Measurements from ENCODE around the gene GALNT14. TPM values are rescaled to one million over a fixed set of nuclear protein-coding genes. Genes with fewer than 3 reads are reported as not detected.
A peak's percentile ranks its signal among the peaks of the same experiment; 100 is the strongest.

The GALNT14 gene
- polyA plus RNA-seq, 1 experiment, result 3.5 TPM

GRCh38 chr2:31141443-31142085 is 3.3 kb upstream of the GALNT14 start:
- Histone ChIP-seq H3K27me3 (ENCODE audit: control insufficient read depth, insufficient read depth, low read length) (peaks cover 6% of the 10 kb centered on the region), H3K4me3 (ENCODE audit: low read depth, low read length) (no peak overlapping the region), H3K36me3 (ENCODE audit: control insufficient read depth, insufficient read depth, low read length) (no peaks in the 10 kb centered on the region)
- CTCF ChIA-PET, result interaction anchor here (1.0 to 2.6 kb wide), 3 partner anchors 10 to 430 kb away, joined by 3 to 7 read pairs (median 7); no protein-coding TSS in a partner anchor
- no peak for TF ChIP-seq CTCF (IDR thresholded peaks at IDR 0.05; ENCODE audit: insufficient read depth, low read depth, low read length)
- no peak for DNase-seq (ENCODE audit: low read depth)
- POLR2A ChIA-PET, result no interaction called here

DNA sequence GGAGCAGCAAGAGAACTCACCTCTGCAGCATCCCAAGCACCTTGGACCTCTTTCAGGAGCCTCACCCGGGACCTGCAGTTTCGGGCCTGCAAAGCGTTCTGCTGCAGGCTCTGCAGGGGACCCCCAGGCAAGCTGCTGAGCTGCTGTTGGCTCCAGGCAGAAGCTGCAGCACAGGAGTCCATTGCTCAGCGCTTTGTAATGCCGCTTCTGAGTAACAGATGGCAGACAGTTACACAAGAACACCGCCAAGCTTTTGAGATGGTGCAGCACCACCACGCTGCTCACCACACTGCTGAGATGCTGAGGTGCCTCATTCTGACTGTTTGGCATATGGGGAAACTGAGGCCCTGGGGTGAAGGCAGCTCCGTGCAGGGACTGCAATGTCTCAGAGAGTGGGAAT is 1.9 kb upstream of the GALNT14 start:
- DNase-seq (ENCODE audit: low read depth), result no peak
- CTCF ChIA-PET, result interaction anchor here (0.9 to 2.6 kb wide), 4 partner anchors 11 to 30 kb away, joined by 3 to 7 read pairs (median 6); no protein-coding TSS in a partner anchor
- POLR2A ChIA-PET, result no interaction called here

GRCh38 chr2:31139671-31140070 is 1.4 kb upstream of the GALNT14 start:
- H3K27me3 ChIP-seq (ENCODE audit: control insufficient read depth, insufficient read depth, low read length), result peaks cover 8% of the 10 kb centered on the region
- ChIA-PET CTCF (interaction anchor here (1.3 to 2.6 kb wide), 4 partner anchors 11 to 30 kb away, joined by 4 to 8 read pairs (median 6); no protein-coding TSS in a partner anchor), POLR2A (no interaction called here)
- no peak for DNase-seq (ENCODE audit: low read depth)
- no peaks in the 10 kb centered on the region for H3K36me3 ChIP-seq (ENCODE audit: control insufficient read depth, insufficient read depth, low read length)
- no peak overlapping the region for H3K4me3 ChIP-seq (ENCODE audit: low read depth, low read length)
- TF ChIP-seq CTCF (IDR thresholded peaks at IDR 0.05; ENCODE audit: insufficient read depth, low read depth, low read length), result no peak

More for the DNA sequence above, 1.9 kb upstream of the GALNT14 start:
- H3K36me3 ChIP-seq (ENCODE audit: control insufficient read depth, insufficient read depth, low read length), result no peaks in the 10 kb centered on the region
- H3K27me3 ChIP-seq (ENCODE audit: control insufficient read depth, insufficient read depth, low read length), result peaks cover 9% of the 10 kb centered on the region
- H3K4me3 ChIP-seq (ENCODE audit: low read depth, low read length), result no peak overlapping the region
- no peak for TF ChIP-seq CTCF (IDR thresholded peaks at IDR 0.05; ENCODE audit: insufficient read depth, low read depth, low read length)

- peaks cover 8% of the 10 kb centered on the region for H3K27me3 ChIP-seq (ENCODE audit: control insufficient read depth, insufficient read depth, low read length)
- peak overlapping the region; percentile 51 for H3K4me3 ChIP-seq (ENCODE audit: low read depth, low read length)
- no peak for TF ChIP-seq CTCF (IDR thresholded peaks at IDR 0.05; ENCODE audit: insufficient read depth, low read depth, low read length)
- CTCF ChIA-PET, result interaction anchor here (0.7 to 2.2 kb wide), 9 partner anchors 8 to 426 kb away, joined by 3 to 8 read pairs (median 3); no protein-coding TSS in a partner anchor
- no peaks in the 10 kb centered on the region for H3K36me3 ChIP-seq (ENCODE audit: control insufficient read depth, insufficient read depth, low read length)
- POLR2A ChIA-PET, result no interaction called here
- no peak for DNase-seq (ENCODE audit: low read depth)
Measured at GRCh38 chr2:31137211-31138036, 816 bp downstream of the GALNT14 start.

DNA sequence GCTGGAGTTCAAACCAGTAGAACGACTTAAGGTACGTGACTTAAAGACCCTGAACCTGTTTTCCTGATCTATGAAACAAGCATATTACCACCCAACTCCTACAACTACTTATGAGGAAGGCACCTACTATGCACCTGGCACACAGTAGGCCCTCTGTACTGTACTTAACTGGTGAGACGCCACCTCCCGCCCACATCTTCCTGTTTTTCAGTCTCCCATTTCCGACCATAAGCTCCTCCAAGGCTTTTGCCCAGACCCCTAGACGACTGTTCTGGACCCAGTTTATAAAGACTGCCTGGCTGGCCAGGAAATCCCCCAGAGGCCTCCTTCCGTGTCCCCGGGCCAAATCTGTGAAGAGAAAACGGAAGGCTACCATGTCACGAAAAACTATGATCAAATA is 1.5 kb downstream of the GALNT14 start:
- CTCF ChIA-PET, result interaction anchor here (1.0 kb wide), 1 partner anchor 425 kb away, joined by 3 read pairs; no protein-coding TSS in a partner anchor
- Histone ChIP-seq H3K4me3 (ENCODE audit: low read depth, low read length) (no peak overlapping the region), H3K27me3 (ENCODE audit: control insufficient read depth, insufficient read depth, low read length) (peaks cover 8% of the 10 kb centered on the region), H3K36me3 (ENCODE audit: control insufficient read depth, insufficient read depth, low read length) (no peaks in the 10 kb centered on the region)
- POLR2A ChIA-PET, result no interaction called here
- no peak for DNase-seq (ENCODE audit: low read depth)
- TF ChIP-seq CTCF (IDR thresholded peaks at IDR 0.05; ENCODE audit: insufficient read depth, low read depth, low read length), result no peak
